GM18526 (cell line): ENCODE results near the gene PIGT.

Experiments used
- POLR2A ChIP-seq: IDR thresholded peaks from 3 replicates; pipeline ENCODE4 v1.6.1; 2011; ENCODE audit not compliant: insufficient read length; ENCODE audit errors: extremely low read depth

The PIGT gene

DNA sequence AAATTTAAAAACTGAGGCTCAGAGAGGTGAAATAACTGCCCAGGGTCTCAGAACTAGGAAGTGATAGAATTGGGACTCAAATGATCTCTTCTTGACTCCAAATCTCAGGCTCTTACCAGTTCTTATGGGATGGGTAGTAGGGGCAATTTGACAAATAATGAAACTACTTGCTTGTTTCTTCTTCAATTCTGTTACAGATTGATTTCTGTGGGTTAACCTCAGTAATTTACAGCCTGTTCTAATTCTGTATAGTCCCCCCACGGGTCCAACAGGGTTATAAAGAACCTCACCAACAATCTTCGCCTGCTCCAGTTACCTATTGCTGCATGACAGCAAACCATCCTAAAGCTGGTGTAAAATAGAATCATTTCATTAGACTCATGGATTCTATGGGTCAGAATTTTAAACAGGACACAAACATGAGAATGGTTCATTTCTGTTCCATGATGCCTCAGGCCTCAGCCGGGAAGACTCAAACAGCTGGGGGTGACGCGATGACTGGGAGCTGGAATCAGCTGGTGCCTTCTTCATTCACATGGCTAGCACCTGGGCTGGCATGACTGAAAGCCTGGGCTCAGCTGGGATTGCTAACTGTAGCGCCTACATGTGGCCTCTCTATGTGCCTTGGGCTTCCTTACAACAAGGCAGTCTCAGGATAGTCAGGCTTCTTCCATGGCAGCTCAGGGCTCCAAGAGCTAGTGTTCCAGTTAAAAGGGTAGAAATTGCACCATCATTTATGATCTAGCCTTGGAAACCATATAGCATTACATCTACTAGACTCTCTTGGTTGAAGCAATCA lies 47.0 kb downstream of the PIGT start:
- no peak for TF ChIP-seq POLR2A

DNA sequence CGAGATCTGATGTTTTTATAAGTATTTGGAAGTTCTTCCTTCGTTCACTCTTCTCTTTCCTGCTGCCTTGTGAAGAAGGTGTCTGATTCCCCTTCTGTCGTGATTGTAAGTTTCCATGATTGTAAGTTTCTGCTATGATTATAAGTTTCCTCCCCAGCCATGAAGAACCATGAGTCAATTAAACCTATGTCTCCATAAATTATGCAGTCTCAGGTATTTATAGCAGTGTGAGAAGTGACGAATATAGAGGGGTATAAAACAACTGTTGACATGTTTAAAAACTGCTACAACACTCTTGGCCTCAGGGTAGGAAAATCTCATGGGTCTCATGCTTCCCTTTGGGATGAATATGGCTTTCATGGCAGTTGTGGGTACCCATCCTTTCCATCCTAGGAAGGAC lies 47.8 kb downstream of the PIGT start:
- TF ChIP-seq POLR2A: no peak

DNA sequence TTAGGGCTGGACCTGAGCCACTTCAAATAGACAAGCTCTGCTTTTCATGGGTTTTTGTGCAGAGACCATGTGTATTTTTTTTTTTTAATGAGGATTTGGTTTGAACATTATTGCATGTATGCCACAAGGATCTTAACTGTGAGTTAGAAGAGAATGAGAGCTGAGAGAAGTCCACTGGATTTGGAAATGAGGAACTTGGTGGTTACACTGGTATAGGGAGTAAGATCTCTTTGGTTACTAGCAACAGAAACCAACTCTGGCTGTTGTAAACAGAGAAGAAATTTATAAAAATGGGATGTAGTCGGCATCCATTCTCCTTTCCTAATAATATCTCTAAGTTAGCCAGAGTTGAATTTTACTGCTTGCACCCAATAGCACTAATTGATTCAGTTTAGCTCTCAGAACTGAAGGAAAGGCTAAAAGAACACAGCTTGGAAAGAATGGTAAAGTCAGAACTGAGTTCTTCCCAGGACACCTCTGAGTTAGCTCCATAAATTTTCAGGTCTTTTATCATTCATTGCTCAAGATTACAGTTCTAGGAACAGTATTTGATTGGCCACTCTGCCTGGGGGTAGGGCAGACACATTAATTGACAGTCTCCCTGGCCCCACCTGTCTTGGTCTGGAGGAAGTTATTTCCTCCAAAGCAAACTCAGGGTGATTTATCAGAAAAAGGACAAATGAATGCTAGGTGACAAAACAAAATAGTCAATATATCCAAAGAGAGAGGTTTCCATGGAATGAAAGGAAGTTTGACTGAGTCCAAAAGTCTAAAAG lies 49.7 kb downstream of the PIGT start:
- no peak for TF ChIP-seq POLR2A

DNA sequence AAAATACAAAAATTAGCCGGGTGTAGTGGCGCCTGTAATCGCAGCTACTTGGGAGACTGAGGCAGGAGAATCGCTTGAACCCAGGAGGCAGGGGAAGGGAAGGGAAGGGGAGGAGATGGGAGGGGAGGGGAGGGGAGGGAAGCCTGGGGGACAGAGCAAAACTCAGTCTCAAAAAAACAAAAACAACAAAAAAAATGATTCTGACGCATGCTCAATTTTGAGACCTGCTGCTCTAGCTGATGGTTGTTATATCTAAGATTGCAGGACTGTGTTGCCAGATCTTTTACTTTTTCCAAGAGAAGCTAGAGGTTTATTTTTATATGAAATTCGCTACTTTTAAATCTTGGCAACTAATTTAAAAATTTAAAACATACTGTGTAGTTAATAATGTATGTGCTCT lies 51.2 kb downstream of the PIGT start:
- TF ChIP-seq POLR2A: no peak

DNA sequence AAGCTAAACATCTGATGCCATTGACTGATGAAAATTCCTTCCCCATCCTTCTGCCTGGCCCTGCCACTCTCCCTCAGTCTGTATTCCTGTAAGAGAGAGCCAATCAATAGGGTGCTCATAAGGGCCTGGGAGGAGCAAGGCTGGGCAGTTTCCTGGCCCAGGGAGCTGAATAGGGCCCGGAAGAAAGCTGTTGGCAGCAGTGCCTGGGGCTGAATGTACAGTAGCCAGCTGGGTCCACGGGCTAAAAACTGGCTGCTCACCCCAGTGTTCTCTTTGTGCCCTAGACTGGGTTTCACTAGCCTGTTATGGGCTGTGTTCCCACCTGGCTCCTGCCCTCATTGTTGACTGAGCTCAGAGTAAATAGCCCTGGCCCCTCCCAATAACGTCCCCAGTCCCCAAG lies 51.9 kb downstream of the PIGT start:
- TF ChIP-seq POLR2A: no peak

DNA sequence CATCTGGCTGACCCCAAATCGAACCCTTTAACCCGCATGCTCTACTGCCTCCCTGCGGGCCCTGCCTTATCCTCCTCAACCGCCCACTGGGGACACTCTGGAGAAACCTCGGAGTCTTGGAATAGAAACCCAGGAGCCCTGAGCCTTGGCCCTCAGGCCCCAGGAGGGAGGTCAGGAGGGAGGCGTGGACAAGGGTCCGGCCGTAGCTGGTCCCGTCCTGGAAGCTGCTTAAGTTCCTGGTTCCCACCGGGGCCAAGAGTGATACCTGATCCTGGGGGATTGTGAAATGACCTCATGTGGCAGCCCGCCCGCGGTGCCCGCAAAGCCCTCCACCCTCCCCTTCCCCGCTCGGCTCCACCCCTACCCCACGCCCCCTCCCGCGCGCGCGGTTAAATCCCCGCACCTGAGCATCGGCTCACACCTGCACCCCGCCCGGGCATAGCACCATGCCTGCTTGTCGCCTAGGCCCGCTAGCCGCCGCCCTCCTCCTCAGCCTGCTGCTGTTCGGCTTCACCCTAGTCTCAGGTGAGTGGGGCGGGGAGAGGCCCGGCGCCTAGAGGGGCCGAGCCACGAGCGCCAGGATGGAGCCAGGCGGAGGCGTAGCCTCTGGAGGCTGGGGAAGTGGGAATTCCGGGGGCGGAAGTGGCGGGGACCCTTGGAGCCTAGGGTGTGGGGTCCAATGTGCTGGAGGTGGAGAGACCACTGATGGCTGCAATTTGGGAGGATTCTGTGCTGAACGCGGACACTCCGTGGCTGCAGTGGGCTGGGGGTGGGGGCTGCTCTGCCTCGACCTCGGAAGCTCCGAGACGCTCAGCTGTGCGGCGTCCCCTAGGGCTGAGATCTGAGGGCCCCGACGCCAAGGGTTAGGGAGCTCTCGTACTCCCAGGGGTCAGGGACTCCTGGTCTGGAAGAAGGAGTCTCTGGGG lies 53.7 kb downstream of the PIGT start, which contains the start of gene WFDC2:
TSS of gene WFDC2 (plus strand) at position 418 of the 926 bp plus-strand sequence. CDS start at position 447, 29 bp downstream.
- no peak for TF ChIP-seq POLR2A

DNA sequence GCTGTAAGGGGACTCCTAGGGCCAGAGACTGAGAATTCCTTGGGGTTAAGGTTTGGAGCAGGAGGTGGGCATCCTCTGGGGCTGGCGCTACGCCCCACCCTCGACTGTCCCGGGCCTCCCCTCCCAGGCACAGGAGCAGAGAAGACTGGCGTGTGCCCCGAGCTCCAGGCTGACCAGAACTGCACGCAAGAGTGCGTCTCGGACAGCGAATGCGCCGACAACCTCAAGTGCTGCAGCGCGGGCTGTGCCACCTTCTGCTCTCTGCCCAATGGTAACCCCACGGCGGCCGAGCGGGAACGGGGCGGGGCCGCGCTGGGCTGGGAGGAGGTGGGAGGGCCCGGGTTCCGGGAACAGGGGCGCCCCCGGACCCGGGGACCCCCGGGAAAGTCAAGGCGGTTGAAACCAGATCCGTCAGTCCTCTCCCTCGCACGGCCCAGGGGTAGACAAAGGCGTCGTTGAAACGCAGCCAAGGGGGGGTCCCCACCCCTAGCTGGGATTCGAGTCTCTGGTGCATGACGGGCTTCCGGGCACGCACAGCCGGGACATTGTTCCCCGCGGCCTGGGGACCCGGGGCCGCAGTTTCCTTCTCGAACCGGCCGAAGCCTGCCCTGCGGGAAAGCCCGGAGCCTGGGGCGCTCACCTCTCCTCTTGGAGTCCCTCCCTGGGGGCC lies 54.5 kb downstream of the PIGT start:
- no peak for TF ChIP-seq POLR2A

DNA sequence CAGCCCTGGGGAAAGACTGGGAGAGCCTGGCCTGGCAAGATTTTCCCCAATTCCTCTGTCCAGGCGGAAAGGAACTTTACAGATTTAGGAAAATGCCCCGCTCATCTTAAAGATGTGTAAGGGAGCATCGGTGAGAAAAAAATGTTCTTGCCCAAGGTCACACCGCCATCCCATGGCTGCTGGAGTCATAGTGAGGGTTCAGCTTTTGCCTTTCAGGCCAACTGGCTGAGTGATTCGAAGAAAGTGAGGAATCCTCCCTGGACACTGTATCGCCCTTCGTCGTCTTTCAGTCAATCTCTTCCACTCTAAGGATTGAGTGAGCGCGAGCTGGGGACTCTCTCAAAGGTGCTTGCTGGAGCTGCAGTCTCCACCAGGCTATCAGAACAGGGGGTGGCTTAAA lies 55.0 kb downstream of the PIGT start:
- TF ChIP-seq POLR2A: no peak
